DND-41 (cell line): Measurements from ENCODE around the gene PSMG3.

Source experiments
- EZH2 ChIP-seq: IDR thresholded peaks from 3 replicates; pipeline ENCODE4 v1.6.1; 2012; ENCODE audit warnings: borderline replicate concordance, low read depth, mild to moderate bottlenecking, moderate library complexity, low read length, inconsistent platforms; ENCODE audit not compliant: severe bottlenecking
- TF ChIP-seq, protein P1 (sequence below): IDR thresholded peaks from 2 replicates; pipeline ENCODE4 v1.5.1; 2012; ENCODE audit warnings: borderline replicate concordance, low read length, moderate library complexity, mild to moderate bottlenecking; ENCODE audit not compliant: poor library complexity, severe bottlenecking; ENCODE audit errors: extremely low read depth

DNA sequence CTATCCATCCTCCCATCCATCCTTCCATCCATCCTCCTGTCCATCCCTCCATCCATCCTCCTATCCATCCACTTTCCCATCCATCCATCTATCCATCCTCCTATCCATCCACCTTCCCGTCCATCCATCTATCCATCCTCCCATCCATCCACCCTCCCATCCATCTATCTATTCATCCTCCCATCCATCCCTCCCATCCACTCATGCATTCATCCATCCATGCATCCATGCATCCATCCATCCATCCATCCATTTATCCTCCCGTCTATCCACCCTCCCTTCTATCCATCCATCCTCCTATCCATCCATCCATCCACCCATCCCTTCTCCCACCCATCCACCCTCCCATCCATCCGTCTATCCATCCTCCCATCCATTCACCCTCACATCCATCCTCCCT is 25.2 kb upstream of the PSMG3 start:
- TF ChIP-seq, protein P1, sequence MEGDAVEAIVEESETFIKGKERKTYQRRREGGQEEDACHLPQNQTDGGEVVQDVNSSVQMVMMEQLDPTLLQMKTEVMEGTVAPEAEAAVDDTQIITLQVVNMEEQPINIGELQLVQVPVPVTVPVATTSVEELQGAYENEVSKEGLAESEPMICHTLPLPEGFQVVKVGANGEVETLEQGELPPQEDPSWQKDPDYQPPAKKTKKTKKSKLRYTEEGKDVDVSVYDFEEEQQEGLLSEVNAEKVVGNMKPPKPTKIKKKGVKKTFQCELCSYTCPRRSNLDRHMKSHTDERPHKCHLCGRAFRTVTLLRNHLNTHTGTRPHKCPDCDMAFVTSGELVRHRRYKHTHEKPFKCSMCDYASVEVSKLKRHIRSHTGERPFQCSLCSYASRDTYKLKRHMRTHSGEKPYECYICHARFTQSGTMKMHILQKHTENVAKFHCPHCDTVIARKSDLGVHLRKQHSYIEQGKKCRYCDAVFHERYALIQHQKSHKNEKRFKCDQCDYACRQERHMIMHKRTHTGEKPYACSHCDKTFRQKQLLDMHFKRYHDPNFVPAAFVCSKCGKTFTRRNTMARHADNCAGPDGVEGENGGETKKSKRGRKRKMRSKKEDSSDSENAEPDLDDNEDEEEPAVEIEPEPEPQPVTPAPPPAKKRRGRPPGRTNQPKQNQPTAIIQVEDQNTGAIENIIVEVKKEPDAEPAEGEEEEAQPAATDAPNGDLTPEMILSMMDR = no peak
- TF ChIP-seq EZH2 = no peak
